ENCODE results near the gene SHISA8. TPM values are rescaled to one million over a fixed set of nuclear protein-coding genes. Genes with fewer than 3 reads are reported as not detected.

Gene SHISA8
- total and polyA plus RNA-seq, 10 of the 15 experiments (the other 5 are each of a cell fraction or from before 2014, with no cell fraction given) = 0.06 to 10.1 (median 0.25) TPM

- TF ChIP-seq, protein P1, sequence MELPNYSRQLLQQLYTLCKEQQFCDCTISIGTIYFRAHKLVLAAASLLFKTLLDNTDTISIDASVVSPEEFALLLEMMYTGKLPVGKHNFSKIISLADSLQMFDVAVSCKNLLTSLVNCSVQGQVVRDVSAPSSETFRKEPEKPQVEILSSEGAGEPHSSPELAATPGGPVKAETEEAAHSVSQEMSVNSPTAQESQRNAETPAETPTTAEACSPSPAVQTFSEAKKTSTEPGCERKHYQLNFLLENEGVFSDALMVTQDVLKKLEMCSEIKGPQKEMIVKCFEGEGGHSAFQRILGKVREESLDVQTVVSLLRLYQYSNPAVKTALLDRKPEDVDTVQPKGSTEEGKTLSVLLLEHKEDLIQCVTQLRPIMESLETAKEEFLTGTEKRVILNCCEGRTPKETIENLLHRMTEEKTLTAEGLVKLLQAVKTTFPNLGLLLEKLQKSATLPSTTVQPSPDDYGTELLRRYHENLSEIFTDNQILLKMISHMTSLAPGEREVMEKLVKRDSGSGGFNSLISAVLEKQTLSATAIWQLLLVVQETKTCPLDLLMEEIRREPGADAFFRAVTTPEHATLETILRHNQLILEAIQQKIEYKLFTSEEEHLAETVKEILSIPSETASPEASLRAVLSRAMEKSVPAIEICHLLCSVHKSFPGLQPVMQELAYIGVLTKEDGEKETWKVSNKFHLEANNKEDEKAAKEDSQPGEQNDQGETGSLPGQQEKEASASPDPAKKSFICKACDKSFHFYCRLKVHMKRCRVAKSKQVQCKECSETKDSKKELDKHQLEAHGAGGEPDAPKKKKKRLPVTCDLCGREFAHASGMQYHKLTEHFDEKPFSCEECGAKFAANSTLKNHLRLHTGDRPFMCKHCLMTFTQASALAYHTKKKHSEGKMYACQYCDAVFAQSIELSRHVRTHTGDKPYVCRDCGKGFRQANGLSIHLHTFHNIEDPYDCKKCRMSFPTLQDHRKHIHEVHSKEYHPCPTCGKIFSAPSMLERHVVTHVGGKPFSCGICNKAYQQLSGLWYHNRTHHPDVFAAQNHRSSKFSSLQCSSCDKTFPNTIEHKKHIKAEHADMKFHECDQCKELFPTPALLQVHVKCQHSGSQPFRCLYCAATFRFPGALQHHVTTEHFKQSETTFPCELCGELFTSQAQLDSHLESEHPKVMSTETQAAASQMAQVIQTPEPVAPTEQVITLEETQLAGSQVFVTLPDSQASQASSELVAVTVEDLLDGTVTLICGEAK (IDR thresholded peaks at IDR 0.05; ENCODE audit: borderline replicate concordance) = no peak; the same call in 1 of the 2 replicates
- TF ChIP-seq KLF5 (IDR thresholded peaks at IDR 0.05; ENCODE audit: partially characterized antibody) (no peak), SMAD1 (IDR thresholded peaks at IDR 0.05; ENCODE audit: low read depth, partially characterized antibody) (no peak), MTA2 (IDR thresholded peaks at IDR 0.05; ENCODE audit: low read depth) (peak; percentile 71), STAT1 (conservative IDR thresholded peaks at IDR 0.05) (no peak), POU2F2 (IDR thresholded peaks at IDR 0.05; ENCODE audit: borderline replicate concordance, low read depth, low read length) (no peak), EED (IDR thresholded peaks at IDR 0.05; ENCODE audit: low read depth) (peak; percentile 82), NFYB (IDR thresholded peaks at IDR 0.05; ENCODE audit: insufficient read depth, low read depth, low read length) (0 out of 2 replicates have a peak, but pooled peaks have one; percentile 13), RAD21 (IDR thresholded peaks at IDR 0.05; ENCODE audit: insufficient read depth, low read depth, low read length) (no peak), POLR2AphosphoS2 (IDR thresholded peaks at IDR 0.05; ENCODE audit: low read depth, low read length) (no peak), CEBPZ (IDR thresholded peaks at IDR 0.05; ENCODE audit: low read depth, low read length) (no peak), BCL11A (IDR thresholded peaks at IDR 0.05; ENCODE audit: low read depth, low read length) (no peak), FOXM1 (IDR thresholded peaks at IDR 0.05; ENCODE audit: low read depth, low read length) (no peak), DPF2 (IDR thresholded peaks at IDR 0.05) (peak; percentile 76), ZBTB33 (IDR thresholded peaks at IDR 0.05) (no peak), SMARCA5 (IDR thresholded peaks at IDR 0.05) (no peak), EGR1 (IDR thresholded peaks at IDR 0.05; ENCODE audit: borderline replicate concordance in 1 of 2, low read depth in 2 of 2, low read length in 2 of 2) (0 out of 3 replicates have a peak, but pooled peaks of 1 of the 2 experiments have one; percentile 18)
- TF ChIP-seq, protein P2, sequence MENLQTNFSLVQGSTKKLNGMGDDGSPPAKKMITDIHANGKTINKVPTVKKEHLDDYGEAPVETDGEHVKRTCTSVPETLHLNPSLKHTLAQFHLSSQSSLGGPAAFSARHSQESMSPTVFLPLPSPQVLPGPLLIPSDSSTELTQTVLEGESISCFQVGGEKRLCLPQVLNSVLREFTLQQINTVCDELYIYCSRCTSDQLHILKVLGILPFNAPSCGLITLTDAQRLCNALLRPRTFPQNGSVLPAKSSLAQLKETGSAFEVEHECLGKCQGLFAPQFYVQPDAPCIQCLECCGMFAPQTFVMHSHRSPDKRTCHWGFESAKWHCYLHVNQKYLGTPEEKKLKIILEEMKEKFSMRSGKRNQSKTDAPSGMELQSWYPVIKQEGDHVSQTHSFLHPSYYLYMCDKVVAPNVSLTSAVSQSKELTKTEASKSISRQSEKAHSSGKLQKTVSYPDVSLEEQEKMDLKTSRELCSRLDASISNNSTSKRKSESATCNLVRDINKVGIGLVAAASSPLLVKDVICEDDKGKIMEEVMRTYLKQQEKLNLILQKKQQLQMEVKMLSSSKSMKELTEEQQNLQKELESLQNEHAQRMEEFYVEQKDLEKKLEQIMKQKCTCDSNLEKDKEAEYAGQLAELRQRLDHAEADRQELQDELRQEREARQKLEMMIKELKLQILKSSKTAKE (IDR thresholded peaks at IDR 0.05; ENCODE audit: low read depth, poor library complexity, severe bottlenecking) = no peak
Observed at GRCh38 chr22:41949297-41949965, 34.6 kb upstream of the SHISA8 start (continued).
